ENCODE results near the gene PMM1.
"Not testable (repeated sequence)": the region's sequence is repeated elsewhere in the genome, so short reads cannot be mapped to it uniquely, and the experiment has no call there.

The PMM1 gene

DNA sequence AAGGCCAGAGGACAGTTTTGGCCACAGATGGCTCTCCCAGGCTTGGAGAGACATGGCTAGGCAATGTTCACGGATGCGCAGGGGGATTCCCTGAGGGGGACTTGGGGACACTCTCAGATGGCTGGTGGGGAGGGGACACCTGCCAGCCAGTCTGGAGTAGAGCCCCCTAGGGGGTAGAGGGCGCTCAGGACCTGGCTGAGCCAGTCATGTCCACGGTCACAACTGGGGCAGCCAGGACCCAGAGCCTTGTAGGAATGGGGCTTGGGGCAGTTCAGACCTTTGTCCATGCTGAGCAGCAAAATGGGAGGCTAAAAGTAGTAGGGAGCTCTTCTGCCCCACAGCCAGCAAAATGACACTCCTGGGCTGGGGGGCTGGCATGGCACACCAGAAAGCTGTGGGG lies 27.2 kb downstream of the PMM1 start:
- no peaks in the 10 kb centered on the region for H3K36me3 ChIP-seq (ENCODE audit: low read length)
- H3K4me2 ChIP-seq (ENCODE audit: low read depth, low read length, poor library complexity, severe bottlenecking): no peak overlapping the region
- no peaks in the 10 kb centered on the region for H3F3A ChIP-seq (ENCODE audit: insufficient read depth)
- H4K20me1 ChIP-seq (ENCODE audit: low read depth, low read length): no peaks in the 10 kb centered on the region
- no peak overlapping the region for H2AFZ ChIP-seq (ENCODE audit: low read depth, low read length, severe bottlenecking)
- no peaks in the 10 kb centered on the region for H3K27me3 ChIP-seq (ENCODE audit: low read length)
- no peak overlapping the region for H3K27ac ChIP-seq (ENCODE audit: low read depth, low read length)
- H3K9ac ChIP-seq (ENCODE audit: low read length): no peak overlapping the region
- no peaks in the 10 kb centered on the region for H3K79me2 ChIP-seq (ENCODE audit: insufficient read depth, low read length)
- no peak overlapping the region for H3K4me3 ChIP-seq (ENCODE audit: insufficient read depth, low read length, poor library complexity, severe bottlenecking)
- no peaks in the 10 kb centered on the region for H3K9me2 ChIP-seq (replicated peaks; ENCODE audit: insufficient read depth, low read length)
- H3K9me3 ChIP-seq (ENCODE audit: insufficient read depth, low read length): no peaks in the 10 kb centered on the region
- TF ChIP-seq, protein P1, sequence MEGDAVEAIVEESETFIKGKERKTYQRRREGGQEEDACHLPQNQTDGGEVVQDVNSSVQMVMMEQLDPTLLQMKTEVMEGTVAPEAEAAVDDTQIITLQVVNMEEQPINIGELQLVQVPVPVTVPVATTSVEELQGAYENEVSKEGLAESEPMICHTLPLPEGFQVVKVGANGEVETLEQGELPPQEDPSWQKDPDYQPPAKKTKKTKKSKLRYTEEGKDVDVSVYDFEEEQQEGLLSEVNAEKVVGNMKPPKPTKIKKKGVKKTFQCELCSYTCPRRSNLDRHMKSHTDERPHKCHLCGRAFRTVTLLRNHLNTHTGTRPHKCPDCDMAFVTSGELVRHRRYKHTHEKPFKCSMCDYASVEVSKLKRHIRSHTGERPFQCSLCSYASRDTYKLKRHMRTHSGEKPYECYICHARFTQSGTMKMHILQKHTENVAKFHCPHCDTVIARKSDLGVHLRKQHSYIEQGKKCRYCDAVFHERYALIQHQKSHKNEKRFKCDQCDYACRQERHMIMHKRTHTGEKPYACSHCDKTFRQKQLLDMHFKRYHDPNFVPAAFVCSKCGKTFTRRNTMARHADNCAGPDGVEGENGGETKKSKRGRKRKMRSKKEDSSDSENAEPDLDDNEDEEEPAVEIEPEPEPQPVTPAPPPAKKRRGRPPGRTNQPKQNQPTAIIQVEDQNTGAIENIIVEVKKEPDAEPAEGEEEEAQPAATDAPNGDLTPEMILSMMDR (IDR thresholded peaks at IDR 0.05; ENCODE audit: insufficient read depth, low read length, poor library complexity, severe bottlenecking): no peak
- TF ChIP-seq EZH2phosphoT487 (conservative IDR thresholded peaks at IDR 0.05; ENCODE audit: low read length): no peak

GRCh38 chr22:41561788-41562187 lies 27.9 kb downstream of the PMM1 start:
- Histone ChIP-seq H3K27ac (ENCODE audit: low read depth, low read length) (no peak overlapping the region), H3K27me3 (ENCODE audit: low read length) (no peaks in the 10 kb centered on the region), H3K9ac (ENCODE audit: low read length) (no peak overlapping the region), H3K9me2 (replicated peaks; ENCODE audit: insufficient read depth, low read length) (no peaks in the 10 kb centered on the region), H3K9me3 (ENCODE audit: insufficient read depth, low read length) (no peaks in the 10 kb centered on the region), H3K4me2 (ENCODE audit: low read depth, low read length, poor library complexity, severe bottlenecking) (no peak overlapping the region), H2AFZ (ENCODE audit: low read depth, low read length, severe bottlenecking) (no peak overlapping the region), H3F3A (ENCODE audit: insufficient read depth) (no peaks in the 10 kb centered on the region), H3K79me2 (ENCODE audit: insufficient read depth, low read length) (no peaks in the 10 kb centered on the region), H3K4me3 (ENCODE audit: insufficient read depth, low read length, poor library complexity, severe bottlenecking) (no peak overlapping the region), H3K36me3 (ENCODE audit: low read length) (no peaks in the 10 kb centered on the region), H4K20me1 (ENCODE audit: low read depth, low read length) (no peaks in the 10 kb centered on the region)
- TF ChIP-seq, protein P1 (IDR thresholded peaks at IDR 0.05; ENCODE audit: insufficient read depth, low read length, poor library complexity, severe bottlenecking): no peak
- TF ChIP-seq EZH2phosphoT487 (conservative IDR thresholded peaks at IDR 0.05; ENCODE audit: low read length): no peak

DNA sequence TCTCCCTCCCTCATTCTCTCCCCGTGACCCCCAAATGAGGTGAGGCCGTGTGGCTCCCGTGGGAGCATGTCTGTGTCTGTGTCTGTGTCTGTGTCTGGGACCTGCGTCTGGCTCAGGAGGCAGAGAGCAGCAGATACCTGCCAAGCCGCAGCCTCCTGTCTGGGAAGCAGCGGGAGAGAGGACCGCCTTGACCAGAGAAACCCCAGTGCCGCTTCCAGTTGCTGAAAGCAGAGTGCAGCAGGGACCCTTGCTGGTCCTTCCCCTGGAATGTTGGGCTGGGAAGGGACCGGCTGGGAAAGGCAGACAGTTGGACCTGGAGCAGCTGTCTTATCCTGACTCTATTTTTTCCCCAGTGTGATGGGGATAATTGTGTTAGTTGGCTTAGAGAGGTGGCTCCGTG lies 28.3 kb downstream of the PMM1 start:
- Histone ChIP-seq H3K4me2 (ENCODE audit: low read depth, low read length, poor library complexity, severe bottlenecking) (no peak overlapping the region), H3K27me3 (ENCODE audit: low read length) (no peaks in the 10 kb centered on the region), H3K9me2 (replicated peaks; ENCODE audit: insufficient read depth, low read length) (no peaks in the 10 kb centered on the region), H4K20me1 (ENCODE audit: low read depth, low read length) (no peaks in the 10 kb centered on the region), H3K4me3 (ENCODE audit: insufficient read depth, low read length, poor library complexity, severe bottlenecking) (no peak overlapping the region), H3K36me3 (ENCODE audit: low read length) (no peaks in the 10 kb centered on the region), H3K9ac (ENCODE audit: low read length) (no peak overlapping the region), H2AFZ (ENCODE audit: low read depth, low read length, severe bottlenecking) (no peak overlapping the region), H3F3A (ENCODE audit: insufficient read depth) (no peaks in the 10 kb centered on the region), H3K27ac (ENCODE audit: low read depth, low read length) (no peak overlapping the region), H3K79me2 (ENCODE audit: insufficient read depth, low read length) (no peaks in the 10 kb centered on the region), H3K9me3 (ENCODE audit: insufficient read depth, low read length) (no peaks in the 10 kb centered on the region)
- TF ChIP-seq, protein P1 (IDR thresholded peaks at IDR 0.05; ENCODE audit: insufficient read depth, low read length, poor library complexity, severe bottlenecking): no peak
- no peak for TF ChIP-seq EZH2phosphoT487 (conservative IDR thresholded peaks at IDR 0.05; ENCODE audit: low read length)

GRCh38 chr22:41560095-41560471 lies 29.6 kb downstream of the PMM1 start:
- H3K79me2 ChIP-seq (ENCODE audit: insufficient read depth, low read length): no peaks in the 10 kb centered on the region
- no peaks in the 10 kb centered on the region for H4K20me1 ChIP-seq (ENCODE audit: low read depth, low read length)
- no peaks in the 10 kb centered on the region for H3K36me3 ChIP-seq (ENCODE audit: low read length)
- no peak overlapping the region for H3K4me3 ChIP-seq (ENCODE audit: insufficient read depth, low read length, poor library complexity, severe bottlenecking)
- TF ChIP-seq, protein P1 (IDR thresholded peaks at IDR 0.05; ENCODE audit: insufficient read depth, low read length, poor library complexity, severe bottlenecking): no peak
- TF ChIP-seq EZH2phosphoT487 (conservative IDR thresholded peaks at IDR 0.05; ENCODE audit: low read length): no peak
- H3K27me3 ChIP-seq (ENCODE audit: low read length): no peaks in the 10 kb centered on the region
- no peak overlapping the region for H3K9ac ChIP-seq (ENCODE audit: low read length)
- no peak overlapping the region for H3K4me2 ChIP-seq (ENCODE audit: low read depth, low read length, poor library complexity, severe bottlenecking)
- no peak overlapping the region for H2AFZ ChIP-seq (ENCODE audit: low read depth, low read length, severe bottlenecking)
- H3K9me3 ChIP-seq (ENCODE audit: insufficient read depth, low read length): no peaks in the 10 kb centered on the region
- H3F3A ChIP-seq (ENCODE audit: insufficient read depth): no peaks in the 10 kb centered on the region
- no peaks in the 10 kb centered on the region for H3K9me2 ChIP-seq (replicated peaks; ENCODE audit: insufficient read depth, low read length)
- H3K27ac ChIP-seq (ENCODE audit: low read depth, low read length): no peak overlapping the region

DNA sequence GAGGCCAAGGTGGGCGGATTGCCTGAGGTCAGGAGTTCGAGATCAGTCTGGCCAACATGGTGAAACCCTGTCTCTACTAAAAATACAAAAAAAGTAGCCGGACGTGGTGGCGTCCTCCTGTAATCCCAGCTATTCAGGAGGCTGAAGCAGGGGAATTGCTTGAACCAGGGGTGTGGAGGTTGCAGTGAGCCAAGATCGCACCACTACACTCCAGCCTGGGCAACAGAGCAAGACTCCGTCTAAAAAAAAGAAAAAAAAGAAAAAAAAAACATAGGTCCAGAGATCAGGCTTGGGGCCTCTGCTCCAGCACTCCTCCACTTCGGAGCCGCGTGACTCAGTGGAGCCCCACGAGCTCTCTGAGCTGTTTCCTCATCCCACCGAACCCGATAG lies 31.4 kb downstream of the PMM1 start:
- H3K4me3 ChIP-seq (ENCODE audit: insufficient read depth, low read length, poor library complexity, severe bottlenecking); H3F3A ChIP-seq (ENCODE audit: insufficient read depth); H3K9me3 ChIP-seq (ENCODE audit: insufficient read depth, low read length): not testable (repeated sequence)

More for the DNA sequence above, 31.4 kb downstream of the PMM1 start:
- H3K36me3 ChIP-seq (ENCODE audit: low read length); H3K9ac ChIP-seq (ENCODE audit: low read length); H3K79me2 ChIP-seq (ENCODE audit: insufficient read depth, low read length); H3K9me2 ChIP-seq (replicated peaks; ENCODE audit: insufficient read depth, low read length); H3K4me2 ChIP-seq (ENCODE audit: low read depth, low read length, poor library complexity, severe bottlenecking); H3K27me3 ChIP-seq (ENCODE audit: low read length); H4K20me1 ChIP-seq (ENCODE audit: low read depth, low read length); H2AFZ ChIP-seq (ENCODE audit: low read depth, low read length, severe bottlenecking); H3K27ac ChIP-seq (ENCODE audit: low read depth, low read length): not testable (repeated sequence)

All from SU-DHL-6 (cell line).